GM21619 (cell line): ENCODE results near the gene GAK.

Experiments
- ATAC-seq: cut with Tn5 transposase; IDR thresholded peaks from one replicate; pipeline ENCODE4 v1.9.1; 2021; ENCODE audit not compliant: unreplicated experiment

GAK gene

DNA sequence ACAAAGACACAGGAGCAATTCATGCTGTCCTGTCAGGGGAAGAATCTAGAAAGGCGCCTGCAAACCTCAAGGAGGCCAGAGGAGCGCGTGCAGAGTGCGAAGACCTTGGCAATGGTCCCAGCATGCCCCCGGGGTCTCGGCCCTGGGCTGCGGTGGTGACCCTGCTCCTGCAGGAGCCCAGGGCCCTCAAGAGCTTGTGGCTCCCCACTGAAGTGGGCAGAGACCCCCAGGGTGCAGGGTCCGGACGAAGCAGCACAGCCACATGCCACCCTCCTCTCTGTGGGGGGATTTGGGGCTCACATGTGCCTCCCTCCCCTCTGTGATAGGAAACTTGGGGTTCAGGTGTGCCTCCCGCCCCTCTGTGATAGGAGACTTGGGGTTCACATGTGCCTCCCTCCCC is 39.3 kb downstream of the GAK start:
- no peak for ATAC-seq

DNA sequence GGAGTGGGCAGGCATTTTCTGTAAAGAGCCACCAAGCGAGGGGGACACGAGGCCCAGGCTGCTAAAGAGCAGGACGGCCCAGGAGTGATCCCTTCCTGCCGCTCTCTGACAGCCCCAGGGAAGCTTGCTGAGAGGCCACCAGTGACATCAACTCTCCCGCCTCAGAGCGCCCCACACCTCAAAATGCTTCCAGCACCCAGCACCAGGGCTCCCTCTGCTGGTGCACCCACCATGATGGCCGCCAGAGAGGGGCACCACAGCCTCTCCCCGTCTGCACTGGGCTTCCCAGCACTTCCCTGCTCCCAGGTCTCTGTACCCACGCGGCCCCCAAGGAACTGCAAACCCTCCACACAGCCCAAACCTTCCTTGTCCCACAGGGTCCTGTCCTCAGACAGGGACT is 40.4 kb downstream of the GAK start:
- no peak for ATAC-seq

DNA sequence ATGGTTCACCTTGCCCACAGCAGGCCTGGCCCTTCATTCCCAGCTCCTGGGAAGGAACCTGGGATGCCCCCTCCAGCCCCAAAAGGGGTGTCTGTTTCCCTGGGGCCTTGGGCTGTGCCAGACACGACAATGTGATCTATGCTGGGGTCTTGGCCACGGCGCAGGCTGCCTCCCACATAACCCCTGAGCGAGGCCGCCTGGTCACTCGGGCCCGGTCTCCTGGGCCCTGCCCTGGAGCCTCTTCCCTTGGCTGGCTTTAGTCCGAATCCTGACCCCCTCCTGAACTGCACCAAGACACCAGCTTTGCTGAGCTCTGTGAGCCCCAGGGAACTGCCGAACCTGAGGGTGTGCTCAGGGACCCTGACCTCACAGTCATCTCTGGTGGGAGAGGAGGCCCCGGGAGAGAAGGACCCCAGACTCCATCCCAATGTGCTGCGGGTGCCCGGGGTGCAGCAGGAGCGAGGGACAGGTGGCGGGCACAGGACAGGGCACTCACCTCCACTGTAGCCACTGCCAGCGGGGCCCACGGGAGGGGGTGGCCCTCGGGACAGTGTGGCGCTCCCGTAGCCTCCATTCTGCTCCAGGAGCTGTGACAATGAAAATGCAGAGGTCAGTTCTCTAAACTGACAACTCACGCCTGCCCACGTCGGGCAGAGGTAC is 42.0 kb downstream of the GAK start:
- ATAC-seq, result no peak

DNA sequence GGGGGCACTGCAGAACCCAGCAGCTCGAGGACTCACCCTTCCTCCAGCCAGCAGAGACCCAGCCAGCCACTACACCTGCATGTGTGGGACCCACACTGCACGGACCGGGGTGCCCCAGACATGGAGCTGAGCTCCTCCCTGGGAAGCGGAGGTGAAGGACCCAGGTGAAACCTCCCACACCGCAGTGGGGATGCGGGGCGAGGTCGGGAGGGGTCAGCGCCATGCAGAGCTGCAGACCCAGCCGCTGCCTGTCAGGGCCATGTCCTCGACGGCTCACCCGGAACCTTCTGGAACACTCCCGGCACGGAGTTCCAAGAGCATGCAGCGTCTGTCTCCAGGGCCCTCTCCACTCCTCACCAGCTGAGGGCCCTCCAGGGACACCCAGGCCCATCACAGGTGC is 42.6 kb downstream of the GAK start:
- no peak for ATAC-seq

DNA sequence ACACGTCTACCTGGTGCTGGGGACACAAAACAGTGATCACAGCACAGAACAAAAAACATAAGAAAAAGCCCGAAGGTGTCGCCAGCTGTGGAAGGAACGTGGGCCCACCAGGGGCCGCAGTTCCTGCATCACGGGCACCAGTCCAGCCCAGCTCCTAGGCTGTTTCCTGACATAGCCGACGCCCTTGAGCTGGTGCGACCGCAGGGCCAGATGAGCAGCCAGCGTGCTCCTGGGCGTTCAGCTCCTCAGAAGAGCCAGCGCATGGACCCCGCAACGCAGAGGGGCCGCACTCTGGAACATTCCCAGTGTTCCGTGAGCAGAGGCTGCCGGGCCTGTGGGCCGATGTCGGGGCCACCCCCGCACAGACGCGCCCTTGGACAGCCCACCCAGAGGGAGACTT is 44.1 kb downstream of the GAK start:
- ATAC-seq, result no peak

DNA sequence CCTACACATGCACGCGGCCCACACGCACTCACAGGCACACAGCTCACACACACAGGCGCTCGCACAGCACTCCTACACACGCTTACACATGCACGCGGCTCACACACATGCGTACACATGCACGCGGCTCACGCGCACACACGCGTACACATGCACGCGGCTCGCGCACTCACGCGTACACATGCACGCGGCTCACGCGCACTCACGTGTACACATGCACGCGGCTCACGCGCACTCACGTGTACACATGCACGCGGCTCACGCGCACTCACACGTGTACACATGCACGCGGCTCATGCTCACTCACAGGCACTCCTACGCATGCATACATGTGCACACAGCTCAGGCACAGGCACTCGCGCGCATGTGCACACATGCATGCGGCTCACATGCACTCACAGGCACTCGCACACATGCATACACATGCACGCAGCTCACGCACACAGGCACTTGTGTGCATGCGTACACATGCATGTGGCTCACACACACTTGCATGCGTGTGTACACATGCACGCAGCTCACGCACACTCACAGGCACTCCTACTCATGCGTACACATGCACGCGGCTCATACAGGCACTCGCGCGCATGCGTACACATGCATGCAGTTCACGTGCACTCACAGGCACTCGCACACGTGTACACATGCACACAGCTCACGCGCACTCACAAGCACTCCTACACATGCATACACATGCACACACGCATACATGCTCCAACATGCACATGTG is 44.9 kb downstream of the GAK start:
- no peak for ATAC-seq

DNA sequence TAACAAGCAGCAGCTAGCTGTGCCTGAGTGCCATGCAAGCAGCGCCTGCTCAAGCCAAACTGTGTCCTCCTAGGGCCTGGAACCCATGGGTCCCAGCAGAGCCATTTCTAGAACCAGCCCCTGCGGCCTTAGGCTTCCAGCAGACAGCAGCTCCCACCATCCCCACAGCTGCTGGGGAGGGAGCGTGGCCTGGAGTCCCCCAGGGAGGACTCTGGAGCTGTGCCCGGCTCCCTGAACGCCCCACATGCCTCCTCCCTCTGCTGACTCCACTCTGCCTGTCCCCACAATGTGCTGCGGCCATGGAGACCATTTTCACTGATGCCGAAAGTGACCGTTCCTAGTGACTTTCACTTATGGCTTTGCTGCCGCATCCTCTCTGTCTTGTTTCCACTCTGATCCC is 45.9 kb downstream of the GAK start:
- no peak for ATAC-seq

DNA sequence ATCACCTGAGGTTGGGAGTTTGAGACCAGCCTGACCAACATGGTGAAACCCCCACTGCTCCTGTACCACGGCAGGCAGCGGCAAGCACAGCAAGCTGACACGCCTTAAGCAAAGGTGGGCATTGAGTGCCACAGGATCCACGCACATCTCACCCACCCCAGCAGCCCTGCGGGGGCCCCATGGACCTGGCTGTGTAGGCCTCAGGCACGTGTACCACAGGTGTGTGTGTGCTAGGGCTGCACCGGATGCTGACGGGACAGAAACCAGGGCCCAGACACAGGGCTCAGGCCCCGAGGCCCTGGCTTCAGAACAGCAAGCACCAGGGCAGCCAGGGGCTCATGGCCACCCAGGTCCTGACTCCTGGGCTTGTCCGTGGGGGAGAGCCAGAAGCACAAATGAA is 46.8 kb downstream of the GAK start:
- ATAC-seq, result no peak

DNA sequence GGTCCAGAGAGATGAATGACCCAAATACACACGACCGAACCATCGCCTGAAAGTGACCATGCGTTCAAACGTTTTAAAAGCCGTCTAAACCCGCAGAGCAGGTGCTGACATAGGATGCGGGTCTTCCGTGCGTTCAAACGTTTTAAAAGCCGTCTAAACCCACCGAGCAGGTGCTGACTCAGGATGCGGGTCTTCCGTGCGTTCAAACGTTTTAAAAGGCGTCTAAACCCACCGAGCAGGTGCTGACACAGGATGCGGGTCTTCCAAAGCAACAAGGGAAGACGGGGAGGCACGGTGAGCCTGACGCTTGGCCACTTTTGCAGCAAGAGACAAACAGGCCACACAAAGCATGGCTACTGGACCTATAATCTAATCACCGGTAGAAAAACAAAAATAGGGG is 47.2 kb downstream of the GAK start:
- ATAC-seq, result no peak

DNA sequence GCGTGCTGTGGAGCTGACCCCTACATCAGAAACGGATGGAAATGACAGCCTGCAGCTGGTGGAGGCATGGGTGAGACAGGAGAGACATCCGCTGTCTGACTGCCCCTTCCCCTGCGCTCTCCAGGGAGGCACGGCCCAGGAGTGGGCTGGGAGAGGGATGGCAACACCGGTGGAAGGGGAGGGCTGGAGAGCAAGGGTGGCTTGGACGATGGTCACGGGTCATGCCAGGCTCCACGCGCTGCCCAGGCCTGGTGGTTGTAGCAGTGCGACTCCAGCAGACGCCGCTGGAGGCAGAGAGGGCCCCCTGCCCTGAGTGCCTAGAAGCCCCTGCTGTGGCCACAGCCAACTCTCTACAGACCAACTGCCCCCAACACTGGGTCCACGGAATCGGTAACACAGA is 47.9 kb downstream of the GAK start:
- no peak for ATAC-seq

DNA sequence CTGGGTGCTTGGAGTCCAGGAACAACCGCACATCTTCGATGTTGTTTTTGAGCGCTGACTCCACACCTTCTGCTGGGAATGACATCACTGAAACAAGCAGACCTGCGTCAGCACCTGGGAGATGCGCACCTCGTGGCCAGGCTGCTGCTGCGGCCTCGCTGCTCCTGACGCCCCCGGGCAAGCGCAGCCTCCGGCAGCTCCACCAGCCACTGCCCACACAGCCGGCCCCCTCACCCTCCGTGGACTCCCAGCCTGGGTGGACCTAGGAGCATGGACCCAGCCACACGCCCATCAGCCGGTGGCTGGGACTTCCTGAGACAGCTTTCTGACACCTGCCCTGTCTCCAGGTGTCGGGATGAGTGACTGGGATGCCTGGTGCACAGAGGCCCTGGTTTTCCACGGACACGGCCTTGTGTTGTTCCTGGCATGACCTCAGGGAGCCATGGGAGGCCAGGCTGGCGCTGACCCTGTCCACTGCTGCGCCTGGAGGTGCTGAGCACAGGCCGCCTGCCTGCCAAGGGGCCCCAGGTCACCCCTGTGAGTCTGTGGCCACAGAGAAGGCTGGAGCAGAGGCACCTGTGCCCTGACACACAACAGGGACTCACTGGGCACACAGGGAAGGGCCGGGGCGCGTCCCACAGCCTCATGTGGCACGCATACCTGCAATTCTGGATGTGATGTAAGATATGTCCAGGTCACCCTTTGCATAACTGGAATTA is 48.6 kb downstream of the GAK start:
- no peak for ATAC-seq

DNA sequence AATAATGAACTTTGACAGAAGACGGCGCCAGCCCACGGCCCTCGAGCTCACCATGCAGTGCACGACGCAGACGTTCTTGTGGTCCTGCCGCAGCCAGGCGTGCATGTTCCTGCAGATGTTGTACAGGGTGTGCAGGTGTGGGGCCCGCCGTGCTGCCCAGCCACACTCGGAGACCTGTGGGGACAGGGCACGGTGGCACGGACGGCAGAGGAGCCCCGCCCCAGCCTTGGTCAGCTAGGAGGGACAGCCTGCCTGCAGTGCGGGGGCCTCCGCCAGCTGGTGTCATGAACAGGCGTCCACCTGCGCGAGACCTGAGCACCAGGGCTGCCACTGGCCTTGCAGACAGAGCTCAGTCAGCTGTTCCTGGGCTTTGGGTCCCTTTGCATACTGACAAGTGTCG is 49.5 kb downstream of the GAK start:
- ATAC-seq, result no peak

DNA sequence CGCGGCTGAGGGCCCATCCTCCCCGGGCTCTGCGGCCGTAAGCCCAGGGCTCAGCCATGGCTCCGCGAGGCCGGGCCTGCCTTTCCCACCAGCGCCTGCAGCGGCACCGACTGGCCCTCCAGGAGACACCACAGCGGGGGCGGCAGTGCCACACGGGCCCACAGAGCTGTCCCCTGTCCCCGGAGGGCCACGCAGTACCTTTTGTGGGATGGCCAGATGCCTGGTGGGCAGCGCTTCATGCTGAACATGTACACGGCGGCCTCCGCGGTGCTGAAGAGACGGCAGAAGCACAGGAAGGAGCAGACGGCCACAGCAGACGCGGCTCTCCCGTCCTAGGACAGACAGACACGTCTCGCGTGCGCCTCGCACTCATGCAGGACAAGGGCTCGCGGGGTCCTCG is 50.4 kb downstream of the GAK start:
- no peak for ATAC-seq

DNA sequence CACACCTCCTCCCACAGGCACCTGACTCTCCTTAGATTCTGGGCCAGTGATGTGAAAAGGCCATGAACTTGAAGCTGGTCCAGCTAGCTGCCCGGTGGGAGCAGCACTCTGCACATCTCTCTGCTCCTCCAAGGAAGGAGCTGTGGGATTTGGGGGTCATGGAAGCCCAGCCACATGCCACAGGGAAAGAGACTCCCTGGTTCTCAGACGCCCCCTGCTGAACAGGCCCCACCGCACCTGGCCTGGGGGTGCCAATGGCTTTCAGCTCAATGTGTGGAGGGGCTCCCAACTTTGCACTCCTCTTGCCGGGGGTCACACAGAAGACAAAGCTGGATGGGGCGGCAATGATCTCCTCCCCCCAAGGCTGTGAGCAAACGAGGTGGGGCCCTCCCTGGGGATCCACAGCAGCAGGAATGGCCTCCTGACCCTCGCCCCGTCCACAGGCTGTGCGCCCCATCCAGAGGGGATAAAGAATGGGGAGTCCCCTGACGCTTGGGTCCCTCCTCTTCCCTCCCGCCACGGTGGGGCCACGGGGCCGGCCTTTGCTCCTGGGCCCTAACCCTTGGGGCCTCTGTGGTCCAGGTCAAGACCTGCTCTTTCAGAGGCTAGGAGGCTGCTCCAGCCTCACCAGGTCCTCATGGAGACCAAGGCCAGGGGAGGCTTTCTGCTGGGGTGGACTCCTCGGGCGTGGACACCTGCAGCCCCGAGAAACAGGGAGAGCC is 51.3 kb downstream of the GAK start:
- no peak for ATAC-seq

DNA sequence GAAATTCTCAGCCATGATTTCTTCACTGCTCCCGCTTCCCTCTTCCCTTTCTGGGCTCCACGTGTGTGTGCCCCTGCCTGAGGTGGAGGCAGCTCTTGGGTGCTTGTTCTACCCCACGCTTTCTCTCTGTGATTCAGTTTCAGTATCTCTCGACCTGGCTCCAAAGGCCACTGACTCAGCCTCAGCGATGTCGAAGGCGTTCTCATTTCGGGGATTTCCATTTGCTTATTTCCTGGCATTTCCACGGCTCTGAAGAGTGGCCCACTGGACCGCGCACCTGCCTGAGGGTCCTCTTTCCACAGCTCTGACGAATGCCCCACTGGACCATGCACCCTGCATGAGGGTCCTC is 52.4 kb downstream of the GAK start:
- no peak for ATAC-seq

DNA sequence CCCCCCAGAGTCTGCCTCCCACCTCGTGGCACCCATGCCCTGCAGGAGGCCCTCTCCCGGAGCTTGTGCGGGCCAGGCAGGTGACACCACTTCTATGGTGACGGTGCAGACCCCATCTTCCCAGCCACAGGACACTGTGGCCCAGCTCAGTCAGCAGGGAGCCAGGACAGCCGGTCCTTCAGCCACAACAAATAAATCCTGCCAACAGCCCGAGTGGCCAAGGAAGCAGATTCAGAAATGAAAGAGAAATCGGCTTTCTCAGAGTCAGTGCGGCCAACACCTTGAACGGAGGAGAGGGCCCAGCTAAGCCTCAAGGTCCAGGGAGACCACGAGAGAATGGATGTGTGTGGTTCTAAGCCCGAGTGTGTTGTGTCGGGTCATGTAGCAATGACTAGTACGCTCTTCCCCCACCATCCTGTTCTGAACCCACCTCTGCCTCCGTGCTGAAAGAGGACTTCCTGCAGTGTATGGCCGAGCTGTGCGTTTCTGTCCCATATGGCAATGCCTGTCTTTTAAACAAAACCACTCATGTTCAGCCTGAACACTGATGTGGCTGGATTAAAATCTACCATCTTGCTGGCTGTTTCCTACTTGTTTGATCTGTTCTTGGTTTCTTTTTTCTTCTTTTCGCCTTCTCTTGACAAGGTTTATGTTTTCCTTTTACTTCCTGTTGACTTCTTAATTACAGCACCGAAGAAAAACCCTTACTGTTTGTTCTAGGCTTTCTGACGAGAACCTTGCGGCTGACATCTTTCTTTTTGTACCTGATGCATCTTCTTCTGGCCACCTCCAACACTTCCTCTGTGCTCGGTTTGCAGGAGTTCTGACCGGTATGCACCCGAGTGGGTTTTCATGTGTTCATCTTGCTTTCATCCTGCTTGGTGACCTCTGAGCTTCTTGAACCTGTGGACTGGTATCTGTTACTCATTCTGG is 53.1 kb downstream of the GAK start:
- ATAC-seq, result no peak

DNA sequence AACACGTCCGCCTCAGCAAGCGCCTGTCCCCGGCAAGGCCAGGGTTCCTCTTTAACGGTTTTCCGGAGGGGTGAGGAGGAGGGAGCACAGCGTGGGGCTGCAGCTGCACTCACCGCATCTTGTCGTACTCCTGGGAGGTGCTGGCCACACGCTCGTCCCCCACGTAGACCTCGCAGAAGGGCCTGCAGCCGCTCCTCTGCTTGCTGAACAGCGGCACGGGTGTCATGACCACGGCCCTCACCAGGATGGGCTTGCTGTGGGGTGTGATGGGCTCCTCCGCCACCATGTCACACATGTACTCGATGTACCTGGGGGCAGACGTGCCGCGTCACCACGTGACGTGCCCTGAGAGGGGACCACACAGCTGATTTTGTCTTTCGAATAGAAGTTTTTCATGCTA is 54.6 kb downstream of the GAK start:
- no peak for ATAC-seq

DNA sequence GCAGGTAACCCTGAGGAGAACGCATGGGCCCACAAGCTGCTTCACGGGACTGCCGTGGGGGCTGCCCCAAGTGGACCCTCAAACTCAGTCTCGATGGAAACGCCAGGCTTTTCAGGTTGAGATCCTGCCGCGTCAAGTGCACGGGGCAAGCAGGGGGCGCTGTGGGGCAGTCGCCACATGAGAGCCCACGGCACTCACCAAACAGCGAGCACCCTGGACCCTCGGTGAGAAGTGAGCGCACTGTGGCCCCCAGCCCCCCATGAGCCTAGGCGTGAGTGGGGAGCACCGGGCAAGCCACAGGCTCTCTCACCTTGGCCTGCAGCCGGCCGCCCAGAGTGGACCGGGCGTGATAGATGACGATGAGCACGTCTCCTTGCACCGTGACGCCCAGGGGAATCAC is 55.3 kb downstream of the GAK start:
- ATAC-seq, result no peak

DNA sequence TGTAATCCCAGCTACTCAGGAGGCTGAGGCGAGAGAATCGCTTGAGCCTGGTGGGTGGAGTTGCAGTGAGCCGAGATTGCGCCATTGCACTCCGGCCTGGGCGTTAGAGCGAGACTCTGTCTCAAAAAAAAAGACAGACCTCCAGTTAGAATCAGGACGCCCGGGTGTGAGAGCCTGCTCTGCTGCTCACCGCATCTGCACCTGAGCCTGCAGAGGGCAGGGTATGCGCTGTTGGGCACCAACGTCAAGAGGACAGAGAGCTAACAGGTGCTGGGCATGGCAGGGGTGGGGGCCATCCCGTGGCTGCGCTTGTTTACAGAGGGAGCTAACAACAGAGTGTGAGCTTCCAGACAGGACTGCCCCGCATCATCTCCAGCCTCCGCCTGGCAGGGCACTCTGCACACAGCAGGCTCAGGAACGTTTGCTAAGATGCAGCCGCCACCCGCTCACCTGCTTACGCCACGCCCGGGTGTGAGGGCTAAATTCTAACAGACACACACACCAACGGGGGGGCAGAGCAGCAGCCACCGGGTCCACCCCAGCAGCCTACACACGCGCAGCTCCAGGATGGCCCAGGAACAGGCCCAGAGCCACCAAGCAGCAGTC is 56.2 kb downstream of the GAK start:
- no peak for ATAC-seq
